GM18526 (cell line): ENCODE data around the gene NTNG2.

Experiments used
- POLR2A ChIP-seq: IDR thresholded peaks from 3 replicates; pipeline ENCODE4 v1.6.1; 2011; ENCODE audit not compliant: insufficient read length; ENCODE audit errors: extremely low read depth

Gene NTNG2

DNA sequence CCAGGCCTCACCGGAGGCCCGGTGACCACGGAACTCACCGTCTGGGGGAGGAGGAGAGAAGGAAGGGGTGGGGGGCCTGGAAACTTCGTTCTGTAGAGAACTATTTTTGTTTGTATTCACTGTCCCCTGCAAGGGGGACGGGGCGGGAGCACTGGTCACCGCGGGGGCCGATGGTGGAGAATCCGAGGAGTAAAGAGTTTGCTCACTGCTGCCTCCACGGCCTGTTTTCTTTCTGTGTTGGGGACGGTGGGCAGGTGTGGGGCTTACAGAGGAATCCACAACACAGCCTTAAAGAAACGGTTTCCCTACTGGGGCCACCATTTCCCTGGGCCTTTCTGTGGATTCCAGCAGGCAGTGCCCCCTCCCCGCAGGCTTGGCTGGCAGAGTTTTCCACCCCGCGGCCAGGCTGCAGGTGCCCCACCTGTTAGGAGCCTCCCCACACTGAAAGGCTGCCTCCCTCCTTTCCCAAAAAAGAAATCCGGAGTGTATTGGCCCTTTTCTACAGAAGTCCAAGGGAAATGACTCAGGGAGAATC lies 80.8 kb downstream of the NTNG2 start:
- TF ChIP-seq POLR2A = no peak

DNA sequence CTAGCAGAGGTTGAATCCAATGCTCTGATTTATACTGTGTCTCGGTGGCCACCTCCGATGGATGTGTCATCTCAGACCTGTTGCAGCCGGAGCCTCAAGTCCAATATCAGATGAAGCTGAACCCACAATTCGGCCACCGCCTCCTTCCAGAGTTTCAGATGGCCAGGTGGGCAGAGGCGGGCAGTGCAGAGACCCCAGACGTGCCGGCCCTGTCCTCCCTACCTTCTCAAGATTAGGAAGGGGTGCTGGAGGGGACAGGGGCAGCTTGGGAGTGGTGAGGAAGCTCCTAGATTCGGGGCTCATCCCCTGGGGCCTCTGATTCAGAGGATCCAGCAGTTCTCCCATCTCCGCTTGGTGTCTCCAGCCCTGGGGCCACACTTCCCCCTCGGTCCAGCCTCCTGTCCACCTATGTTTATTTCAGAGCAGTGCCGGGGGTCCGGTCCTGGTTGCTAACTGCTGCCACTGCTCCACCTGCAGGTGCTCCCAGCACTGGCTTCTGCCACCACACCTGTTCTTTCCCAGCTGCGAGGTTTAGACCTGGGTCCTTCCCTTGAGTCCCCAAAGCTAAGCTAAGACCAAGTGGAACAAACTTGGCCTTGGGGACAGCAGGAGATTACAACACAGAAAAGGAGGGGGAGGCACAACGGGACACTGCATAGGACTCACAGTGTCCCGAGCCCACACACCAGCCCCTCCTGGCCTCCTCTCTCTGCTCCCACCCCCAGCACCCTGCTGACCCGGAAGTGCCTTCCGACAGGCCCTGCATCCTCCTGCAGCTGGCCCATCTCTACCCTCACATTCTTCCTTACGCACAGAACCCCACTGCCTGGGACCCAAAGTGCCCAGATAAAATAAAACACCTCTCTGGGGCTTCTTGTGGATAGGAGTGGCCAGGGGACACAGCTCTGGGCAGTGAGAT lies 81.6 kb downstream of the NTNG2 start:
- no peak for TF ChIP-seq POLR2A

DNA sequence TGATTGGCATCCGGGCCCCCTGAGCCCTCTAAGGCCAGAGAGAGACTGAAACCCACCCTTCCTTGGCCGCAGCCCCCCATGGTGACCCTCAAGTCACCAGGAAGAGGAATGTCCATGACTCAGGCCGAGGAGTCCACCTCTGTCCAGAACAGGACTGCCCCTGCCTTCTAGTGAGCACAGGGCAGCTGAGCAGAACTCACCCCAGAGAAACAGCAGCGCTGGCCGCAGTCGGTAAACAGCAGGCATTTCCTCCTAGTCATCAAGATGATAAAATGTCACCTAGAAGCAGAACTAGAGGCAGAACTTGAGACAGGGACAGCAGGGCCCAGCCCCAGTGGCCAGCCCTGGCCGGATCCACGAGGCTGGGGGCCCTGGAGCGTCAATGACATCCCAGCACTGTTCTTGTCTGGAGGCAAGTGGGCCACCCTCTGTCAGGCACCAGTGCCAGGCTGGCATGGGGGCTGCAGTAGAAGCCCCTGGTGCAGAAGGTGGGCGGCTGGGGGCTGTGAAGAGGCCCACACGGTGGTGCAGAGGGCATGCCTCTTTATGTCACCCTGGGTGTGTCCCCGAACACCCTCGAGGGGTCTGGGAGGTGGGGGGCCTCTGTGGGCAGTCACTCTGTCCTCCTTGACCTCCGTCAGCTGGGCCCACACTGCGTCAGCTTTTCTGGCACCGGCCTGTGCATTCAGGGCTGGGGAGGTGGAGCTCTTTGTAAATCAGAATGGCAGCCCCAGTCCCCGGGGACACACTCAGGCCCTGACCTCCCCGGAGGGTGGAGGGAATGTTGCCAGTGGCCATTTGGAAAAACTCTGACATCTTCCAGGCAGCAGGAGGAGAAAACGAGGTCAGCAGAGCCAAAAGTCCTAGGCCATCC lies 83.0 kb downstream of the NTNG2 start:
- TF ChIP-seq POLR2A = no peak

DNA sequence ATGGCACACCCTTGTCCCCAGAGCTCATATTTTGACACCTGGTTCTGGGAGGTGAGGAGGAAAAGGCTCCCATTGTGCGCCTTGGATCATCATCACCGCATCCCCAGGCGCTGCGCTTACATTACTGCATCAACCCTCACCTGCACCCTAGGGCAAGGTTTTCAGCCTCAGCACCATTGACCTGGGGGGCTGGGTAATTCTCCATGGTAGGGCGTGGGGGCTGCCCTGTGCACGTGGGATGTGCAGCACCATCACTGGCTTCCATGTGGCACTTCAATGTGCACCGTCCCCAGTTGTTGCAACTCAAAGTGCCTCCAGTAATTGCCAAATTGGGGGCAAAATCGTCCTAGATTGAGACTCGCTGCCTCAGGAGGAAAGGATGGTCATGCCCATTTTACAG lies 83.6 kb downstream of the NTNG2 start:
- no peak for TF ChIP-seq POLR2A

- TF ChIP-seq POLR2A = no peak
Observed at GRCh38 chr9:132247942-132248341, 86.1 kb downstream of the NTNG2 start.

DNA sequence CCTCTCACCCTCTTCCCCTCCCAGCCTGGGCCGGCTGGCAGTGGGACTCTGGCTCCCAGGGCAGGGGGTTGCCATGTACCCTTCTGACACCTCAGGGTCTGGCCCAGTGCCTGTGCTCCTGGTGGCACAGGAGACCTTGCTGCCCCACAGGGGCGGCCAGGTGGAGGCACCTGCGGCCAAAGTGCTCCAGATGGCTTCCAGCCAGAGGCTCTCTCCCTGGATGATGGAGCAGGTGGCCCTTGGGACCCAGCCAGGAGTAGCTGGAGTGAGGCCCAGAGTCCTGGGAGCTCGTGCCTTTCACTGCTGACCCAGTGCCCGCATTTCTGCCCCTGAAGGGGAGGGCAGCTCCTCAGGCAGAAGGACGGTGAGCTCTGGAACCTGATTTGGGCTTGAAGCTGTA lies 87.3 kb downstream of the NTNG2 start:
- TF ChIP-seq POLR2A = no peak

GRCh38 chr9:132249690-132250089 lies 87.8 kb downstream of the NTNG2 start:
- no peak for TF ChIP-seq POLR2A

- TF ChIP-seq POLR2A = no peak
Observed at GRCh38 chr9:132250324-132251262, 88.7 kb downstream of the NTNG2 start.

GRCh38 chr9:132260846-132261245 lies 99.0 kb downstream of the NTNG2 start:
- no peak for TF ChIP-seq POLR2A

GRCh38 chr9:132266017-132266416 lies 104.2 kb downstream of the NTNG2 start:
- no peak for TF ChIP-seq POLR2A

GRCh38 chr9:132267660-132268059 lies 105.8 kb downstream of the NTNG2 start:
- no peak for TF ChIP-seq POLR2A

GRCh38 chr9:132268725-132269352 lies 107.0 kb downstream of the NTNG2 start:
- no peak for TF ChIP-seq POLR2A

DNA sequence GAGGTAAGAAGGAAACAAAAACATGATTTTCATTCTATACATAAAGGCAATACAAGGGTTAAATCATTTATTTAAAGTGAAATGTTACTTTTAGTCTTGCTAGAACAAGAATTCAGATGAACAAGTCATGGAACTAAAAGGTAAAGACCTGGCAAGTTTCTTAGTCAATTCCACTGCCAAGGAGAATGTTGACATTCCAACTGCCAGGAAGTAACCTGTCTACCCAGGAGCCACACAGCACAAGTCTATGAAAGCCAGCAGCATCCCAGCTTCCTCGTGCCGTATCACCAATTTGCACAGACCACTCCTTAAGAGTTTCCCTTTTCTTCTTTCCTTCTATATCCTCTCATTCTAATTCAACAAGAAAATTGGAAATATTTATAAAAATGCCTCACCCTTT lies 113.0 kb downstream of the NTNG2 start:
- no peak for TF ChIP-seq POLR2A

GRCh38 chr9:132283165-132283564 lies 121.3 kb downstream of the NTNG2 start:
- TF ChIP-seq POLR2A = no peak

DNA sequence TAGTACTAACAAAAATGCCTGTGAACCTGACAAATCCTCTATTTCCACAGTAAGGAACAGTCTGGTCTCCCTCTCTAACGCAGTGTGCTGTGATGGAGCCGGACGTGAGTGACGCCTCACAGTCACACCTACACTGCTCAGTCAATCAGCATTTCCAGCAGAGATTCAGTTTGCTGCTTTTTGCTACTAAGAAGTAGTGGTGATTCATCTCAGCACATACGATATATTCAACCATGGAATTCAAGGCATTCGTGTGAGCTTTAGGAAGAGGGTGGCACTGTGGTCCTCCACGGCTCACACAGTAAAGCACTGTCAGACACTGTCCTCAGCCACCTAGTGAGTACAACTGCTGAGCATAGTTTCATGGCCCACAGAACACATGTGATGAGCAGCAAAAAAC lies 122.0 kb downstream of the NTNG2 start:
- TF ChIP-seq POLR2A = no peak

GRCh38 chr9:132287256-132287760 lies 125.5 kb downstream of the NTNG2 start:
- TF ChIP-seq POLR2A = no peak
